ENCODE measurements around the gene TALDO1. TPM values are rescaled to one million over a fixed set of nuclear protein-coding genes. Genes with fewer than 3 reads are reported as not detected.
A peak's percentile ranks its signal among the peaks of the same experiment; 100 is the strongest.

Gene TALDO1
- total RNA-seq, 1 donor from 2014 or later = 123 TPM

- Mint-ChIP-seq H3K27me3 (ENCODE audit: unreplicated experiment) (peaks cover 17% of the 10 kb centered on the region), H3K27ac (ENCODE audit: unreplicated experiment) (peak overlapping the region; percentile 92), H3K4me1 (ENCODE audit: unreplicated experiment) (peaks cover 17% of the 10 kb centered on the region), H3K4me3 (ENCODE audit: unreplicated experiment) (peak overlapping the region; percentile 94), H3K36me3 (ENCODE audit: low read depth, unreplicated experiment) (peaks cover 14% of the 10 kb centered on the region), H3K9me3 (ENCODE audit: unreplicated experiment) (no peaks in the 10 kb centered on the region)
- TF ChIP-seq CTCF (IDR thresholded peaks at IDR 0.05; ENCODE audit: unreplicated experiment) = no peak
- DNase-seq (ENCODE audit: low spot score) = no peak
These were observed 61.4 kb downstream of the TALDO1 start for GRCh38 chr11:808427-809286.

- H3K36me3 Mint-ChIP-seq (ENCODE audit: low read depth, unreplicated experiment) = peaks cover 14% of the 10 kb centered on the region
- peaks cover 15% of the 10 kb centered on the region for H3K27me3 Mint-ChIP-seq (ENCODE audit: unreplicated experiment)
- no peaks in the 10 kb centered on the region for H3K9me3 Mint-ChIP-seq (ENCODE audit: unreplicated experiment)
- DNase-seq (ENCODE audit: low spot score) = peak; percentile 96
- H3K4me1 Mint-ChIP-seq (ENCODE audit: unreplicated experiment) = peaks cover 17% of the 10 kb centered on the region
- peak within 1 kb of the TSS; percentile 95 for H3K27ac Mint-ChIP-seq (ENCODE audit: unreplicated experiment)
- TF ChIP-seq CTCF (IDR thresholded peaks at IDR 0.05; ENCODE audit: unreplicated experiment) = no peak
- peak within 1 kb of the TSS; percentile 94 for H3K4me3 Mint-ChIP-seq (ENCODE audit: unreplicated experiment)
These were observed 62.2 kb downstream of the TALDO1 start, which contains the start of gene RPLP2 for GRCh38 chr11:809287-810039. Gene RPLP2, plus strand, starts transcription at chr11:809967. Its CDS starts 268 bp downstream, at chr11:810235.

GRCh38 chr11:810040-810567 lies 62.8 kb downstream of the TALDO1 start:
- peak overlapping the region; percentile 94 for H3K4me3 Mint-ChIP-seq (ENCODE audit: unreplicated experiment)
- peak overlapping the region; percentile 82 for H3K27ac Mint-ChIP-seq (ENCODE audit: unreplicated experiment)
- no peak for TF ChIP-seq CTCF (IDR thresholded peaks at IDR 0.05; ENCODE audit: unreplicated experiment)
- no peaks in the 10 kb centered on the region for H3K9me3 Mint-ChIP-seq (ENCODE audit: unreplicated experiment)
- peaks cover 17% of the 10 kb centered on the region for H3K4me1 Mint-ChIP-seq (ENCODE audit: unreplicated experiment)
- no peak for DNase-seq (ENCODE audit: low spot score)
- H3K27me3 Mint-ChIP-seq (ENCODE audit: unreplicated experiment) = peaks cover 15% of the 10 kb centered on the region
- H3K36me3 Mint-ChIP-seq (ENCODE audit: low read depth, unreplicated experiment) = peaks cover 14% of the 10 kb centered on the region

- peaks cover 15% of the 10 kb centered on the region for H3K27me3 Mint-ChIP-seq (ENCODE audit: unreplicated experiment)
- peak overlapping the region; percentile 72 for H3K27ac Mint-ChIP-seq (ENCODE audit: unreplicated experiment)
- H3K4me3 Mint-ChIP-seq (ENCODE audit: unreplicated experiment) = peak overlapping the region; percentile 94
- no peak for DNase-seq (ENCODE audit: low spot score)
- H3K4me1 Mint-ChIP-seq (ENCODE audit: unreplicated experiment) = peaks cover 17% of the 10 kb centered on the region
- no peak for TF ChIP-seq CTCF (IDR thresholded peaks at IDR 0.05; ENCODE audit: unreplicated experiment)
- H3K36me3 Mint-ChIP-seq (ENCODE audit: low read depth, unreplicated experiment) = peaks cover 14% of the 10 kb centered on the region
- H3K9me3 Mint-ChIP-seq (ENCODE audit: unreplicated experiment) = no peaks in the 10 kb centered on the region
These were observed 64.4 kb downstream of the TALDO1 start for GRCh38 chr11:811446-812245.

Data from endothelial cell (in vitro differentiated cells).